Measurements from ENCODE around the gene SLC44A2. TPM values are rescaled to one million over a fixed set of nuclear protein-coding genes. Genes with fewer than 3 reads are reported as not detected.

Gene SLC44A2
- polyA plus RNA-seq, 3 donors from 2014 or later, result 195 to 449 (median 327) TPM

DNA sequence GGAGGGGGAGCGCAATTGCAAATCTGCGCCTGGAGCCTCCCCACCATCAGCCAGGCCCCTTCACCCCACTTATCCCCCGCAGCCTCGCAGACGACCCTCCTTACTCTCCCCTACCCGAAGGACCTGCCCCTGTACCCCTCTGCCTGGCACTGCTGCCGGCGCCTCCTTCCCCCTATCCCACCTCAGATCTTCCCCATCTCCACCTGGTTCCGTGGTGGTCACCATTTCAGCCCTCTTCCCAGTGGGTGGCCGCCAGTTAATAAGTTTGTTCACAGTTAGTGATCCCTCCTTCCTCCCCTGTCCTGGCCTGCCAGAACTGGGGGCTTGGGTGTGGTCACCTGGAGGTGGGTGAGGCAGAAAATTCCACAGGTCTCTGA, 397 bp downstream of the SLC44A2 start:
- peak overlapping the region in 5 of 6 donors; percentile 49 to 83 (median 73) for H3K27ac Mint-ChIP-seq
- H3K4me1 Mint-ChIP-seq, result peaks cover 39 to 42% of the 10 kb centered on the region in 2 donors
- peaks cover 0 to 6% (median 6%) of the 10 kb centered on the region in 3 donors for H3K36me3 Mint-ChIP-seq
- H3K4me3 Mint-ChIP-seq, result peak overlapping the region in 3 of 5 donors; percentile 9 to 49 (median 21)
- DNase-seq, result no peak
- H3K27me3 Mint-ChIP-seq (ENCODE audit: low read depth in 3 of 3), result peaks cover 0 to 2% (median 1%) of the 10 kb centered on the region in 3 donors
- no peaks in the 10 kb centered on the region for H3K9me3 Mint-ChIP-seq

DNA sequence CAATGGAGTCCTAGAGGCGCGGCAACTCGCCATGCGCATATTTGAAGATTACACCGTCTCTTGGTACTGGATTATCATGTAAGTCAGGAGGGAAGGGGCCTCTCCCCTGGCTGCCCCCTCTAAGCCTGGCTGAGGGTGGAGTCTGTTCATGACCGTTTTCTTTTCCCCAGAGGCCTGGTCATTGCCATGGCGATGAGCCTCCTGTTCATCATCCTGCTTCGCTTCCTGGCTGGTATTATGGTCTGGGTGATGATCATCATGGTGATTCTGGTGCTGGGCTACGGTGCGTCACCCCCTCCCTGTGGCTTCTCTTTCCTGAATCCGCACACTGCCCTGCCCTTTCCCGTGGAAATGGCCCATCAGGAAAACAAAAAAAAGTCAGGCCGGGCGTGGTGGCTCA, 6.5 kb downstream of the SLC44A2 start:
- peaks cover 19 to 44% (median 20%) of the 10 kb centered on the region in 3 donors for H3K36me3 Mint-ChIP-seq
- H3K27ac Mint-ChIP-seq, result peak overlapping the region in 1 of 6 donors; percentile 18
- H3K4me1 Mint-ChIP-seq, result peaks cover 6 to 10% of the 10 kb centered on the region in 2 donors
- no peak for DNase-seq
- peaks cover 1 to 3% (median 2%) of the 10 kb centered on the region in 3 donors for H3K27me3 Mint-ChIP-seq (ENCODE audit: low read depth in 3 of 3)
- no peak overlapping the region for H3K4me3 Mint-ChIP-seq
- no peaks in the 10 kb centered on the region for H3K9me3 Mint-ChIP-seq

DNA sequence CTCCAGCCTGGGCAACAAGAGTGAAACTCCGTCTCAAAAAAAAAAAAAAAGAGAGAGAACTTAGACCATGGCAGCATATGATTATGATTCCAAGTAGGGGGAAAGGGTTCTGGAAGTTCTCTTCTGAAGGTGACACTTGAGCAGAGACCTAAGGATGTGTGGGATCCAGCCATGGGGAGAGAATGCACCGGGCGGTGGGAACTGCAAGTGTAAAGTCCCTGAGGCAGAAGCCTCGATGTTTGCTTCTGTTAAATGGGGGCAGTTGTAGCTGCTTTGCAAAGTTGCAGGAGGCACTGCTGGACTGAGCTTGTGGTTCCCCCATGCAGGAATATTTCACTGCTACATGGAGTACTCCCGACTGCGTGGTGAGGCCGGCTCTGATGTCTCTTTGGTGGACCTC, 9.1 kb downstream of the SLC44A2 start:
- peaks cover 10 to 15% of the 10 kb centered on the region in 2 donors for H3K4me1 Mint-ChIP-seq
- no peak for DNase-seq
- peaks cover 1 to 6% (median 2%) of the 10 kb centered on the region in 3 donors for H3K27me3 Mint-ChIP-seq (ENCODE audit: low read depth in 3 of 3)
- H3K4me3 Mint-ChIP-seq, result no peak overlapping the region
- H3K36me3 Mint-ChIP-seq, result peaks cover 27 to 51% (median 29%) of the 10 kb centered on the region in 3 donors
- H3K27ac Mint-ChIP-seq, result no peak overlapping the region
- no peaks in the 10 kb centered on the region for H3K9me3 Mint-ChIP-seq

DNA sequence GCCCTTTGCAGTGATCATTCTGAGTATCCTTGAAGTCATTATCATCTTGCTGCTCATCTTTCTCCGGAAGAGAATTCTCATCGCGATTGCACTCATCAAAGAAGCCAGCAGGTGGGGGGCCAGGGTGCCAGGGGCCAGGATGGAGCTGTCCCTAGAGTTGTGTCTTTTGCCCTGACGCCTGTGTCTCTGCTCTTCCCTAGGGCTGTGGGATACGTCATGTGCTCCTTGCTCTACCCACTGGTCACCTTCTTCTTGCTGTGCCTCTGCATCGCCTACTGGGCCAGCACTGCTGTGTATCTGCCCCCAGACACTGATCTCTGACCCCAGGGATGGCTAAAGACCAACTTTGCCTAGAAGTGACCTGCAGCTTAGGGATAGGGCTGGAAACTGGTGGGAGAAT, 9.6 kb downstream of the SLC44A2 start:
- peaks cover 27 to 51% (median 29%) of the 10 kb centered on the region in 3 donors for H3K36me3 Mint-ChIP-seq
- H3K4me1 Mint-ChIP-seq, result peaks cover 10 to 15% of the 10 kb centered on the region in 2 donors
- peak overlapping the region in 3 of 6 donors; percentile 5 to 30 (median 7) for H3K27ac Mint-ChIP-seq
- no peak for DNase-seq
- no peak overlapping the region for H3K4me3 Mint-ChIP-seq
- H3K9me3 Mint-ChIP-seq, result no peaks in the 10 kb centered on the region
- H3K27me3 Mint-ChIP-seq (ENCODE audit: low read depth in 3 of 3), result peaks cover 1 to 6% (median 2%) of the 10 kb centered on the region in 3 donors

DNA sequence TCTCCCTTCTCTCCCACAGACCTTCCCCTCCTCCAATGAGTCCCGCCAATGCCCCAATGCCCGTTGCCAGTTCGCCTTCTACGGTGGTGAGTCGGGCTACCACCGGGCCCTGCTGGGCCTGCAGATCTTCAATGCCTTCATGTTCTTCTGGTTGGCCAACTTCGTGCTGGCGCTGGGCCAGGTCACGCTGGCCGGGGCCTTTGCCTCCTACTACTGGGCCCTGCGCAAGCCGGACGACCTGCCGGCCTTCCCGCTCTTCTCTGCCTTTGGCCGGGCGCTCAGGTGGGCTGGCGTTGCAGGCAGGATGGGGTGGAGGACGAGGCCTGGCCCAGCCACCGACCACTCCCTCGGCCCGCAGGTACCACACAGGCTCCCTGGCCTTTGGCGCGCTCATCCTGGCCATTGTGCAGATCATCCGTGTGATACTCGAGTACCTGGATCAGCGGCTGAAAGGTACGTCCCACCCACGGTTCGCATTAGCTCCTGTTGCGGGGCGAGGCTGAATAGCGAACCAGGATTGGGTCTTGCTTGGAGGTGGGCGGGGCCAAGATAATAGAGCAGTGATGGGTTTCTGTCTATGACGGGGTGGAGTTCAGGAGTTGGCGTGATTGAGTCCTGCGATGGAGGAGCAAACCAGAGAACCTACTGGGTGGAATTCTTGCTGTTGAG, 11.1 kb downstream of the SLC44A2 start:
- peaks cover 10 to 15% of the 10 kb centered on the region in 2 donors for H3K4me1 Mint-ChIP-seq
- peaks cover 1 to 6% (median 2%) of the 10 kb centered on the region in 3 donors for H3K27me3 Mint-ChIP-seq (ENCODE audit: low read depth in 3 of 3)
- peaks cover 25 to 55% (median 27%) of the 10 kb centered on the region in 3 donors for H3K36me3 Mint-ChIP-seq
- peak overlapping the region in 4 of 6 donors; percentile 51 to 81 (median 68) for H3K27ac Mint-ChIP-seq
- H3K9me3 Mint-ChIP-seq, result no peaks in the 10 kb centered on the region
- H3K4me3 Mint-ChIP-seq, result no peak overlapping the region
- DNase-seq, result no peak

DNA sequence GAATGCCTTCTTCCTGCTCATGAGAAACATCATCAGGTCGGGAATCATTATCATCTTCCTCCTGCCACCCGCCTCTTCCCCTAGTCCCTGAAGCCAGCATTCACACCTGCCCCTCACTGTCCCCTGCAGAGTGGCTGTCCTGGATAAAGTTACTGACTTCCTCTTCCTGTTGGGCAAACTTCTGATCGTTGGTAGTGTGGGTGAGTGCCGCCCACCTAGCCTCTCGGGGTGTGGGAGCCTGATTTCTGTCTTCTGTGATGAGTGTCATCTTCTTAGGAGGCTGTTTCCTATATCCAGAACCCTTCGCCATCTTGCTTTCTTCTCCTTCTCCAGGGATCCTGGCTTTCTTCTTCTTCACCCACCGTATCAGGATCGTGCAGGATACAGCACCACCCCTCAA, 12.5 kb downstream of the SLC44A2 start:
- H3K4me3 Mint-ChIP-seq, result no peak overlapping the region
- H3K4me1 Mint-ChIP-seq, result peaks cover 14 to 16% of the 10 kb centered on the region in 2 donors
- peak overlapping the region in 5 of 6 donors; percentile 29 to 74 (median 54) for H3K27ac Mint-ChIP-seq
- H3K27me3 Mint-ChIP-seq (ENCODE audit: low read depth in 3 of 3), result peaks cover 1 to 6% (median 4%) of the 10 kb centered on the region in 3 donors
- DNase-seq, result no peak
- no peaks in the 10 kb centered on the region for H3K9me3 Mint-ChIP-seq
- H3K36me3 Mint-ChIP-seq, result peaks cover 20 to 50% (median 27%) of the 10 kb centered on the region in 3 donors

DNA sequence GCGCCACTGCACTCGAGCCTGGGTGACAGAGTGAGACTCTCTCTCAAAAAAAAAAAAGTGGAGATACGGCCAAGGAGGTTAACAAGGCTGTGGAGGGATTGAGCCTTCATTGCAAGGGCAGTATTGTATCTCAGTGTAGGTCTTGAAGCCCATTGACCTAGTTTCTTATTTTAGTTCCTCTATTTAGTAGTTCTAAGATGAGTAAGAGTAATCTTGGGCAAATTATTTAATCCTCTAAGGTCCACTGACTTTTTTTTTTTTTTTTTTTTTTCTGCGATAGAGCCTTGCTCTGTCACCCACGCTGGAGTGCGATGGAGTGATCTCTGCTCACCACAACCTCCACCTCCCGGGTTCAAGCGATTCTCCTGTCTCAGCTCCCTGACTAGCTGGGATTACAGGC, 14.5 kb downstream of the SLC44A2 start:
- no peak overlapping the region for H3K4me3 Mint-ChIP-seq
- H3K27ac Mint-ChIP-seq, result peak overlapping the region in 4 of 6 donors; percentile 30 to 78 (median 44)
- DNase-seq, result no peak
- H3K4me1 Mint-ChIP-seq, result peaks cover 27 to 35% of the 10 kb centered on the region in 2 donors
- peaks cover 19 to 44% (median 30%) of the 10 kb centered on the region in 3 donors for H3K36me3 Mint-ChIP-seq
- peaks cover 0 to 2% (median 0%) of the 10 kb centered on the region in 6 donors for H3K9me3 Mint-ChIP-seq
- peaks cover 0 to 10% (median 6%) of the 10 kb centered on the region in 3 donors for H3K27me3 Mint-ChIP-seq (ENCODE audit: low read depth in 3 of 3)

DNA sequence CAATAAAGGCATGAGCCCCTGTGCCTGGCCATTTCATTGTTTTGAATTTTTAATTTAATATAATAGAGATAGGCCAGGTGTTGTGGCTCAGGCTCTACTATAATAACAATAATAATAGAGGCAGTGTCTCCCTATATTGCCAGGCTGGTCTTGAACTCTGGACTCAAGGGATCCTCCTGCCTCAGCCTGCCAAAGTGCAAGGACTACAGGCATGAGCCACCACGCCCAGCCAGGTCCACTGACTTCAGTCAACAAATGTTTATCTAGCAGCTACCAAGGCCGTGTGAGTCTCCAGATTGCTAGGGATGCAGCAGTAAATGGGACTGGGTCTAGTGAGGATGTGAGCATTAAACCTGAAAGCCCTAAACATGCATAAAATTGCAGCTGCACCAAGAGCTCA, 15.0 kb downstream of the SLC44A2 start:
- Mint-ChIP-seq H3K27ac (peak overlapping the region in 1 of 6 donors; percentile 58), H3K36me3 (peaks cover 15 to 39% (median 26%) of the 10 kb centered on the region in 3 donors), H3K9me3 (peaks cover 0 to 2% (median 0%) of the 10 kb centered on the region in 6 donors), H3K4me3 (no peak overlapping the region), H3K4me1 (peaks cover 28 to 36% of the 10 kb centered on the region in 2 donors), H3K27me3 (ENCODE audit: low read depth in 3 of 3) (peaks cover 0 to 11% (median 4%) of the 10 kb centered on the region in 3 donors)
- DNase-seq, result no peak

DNA sequence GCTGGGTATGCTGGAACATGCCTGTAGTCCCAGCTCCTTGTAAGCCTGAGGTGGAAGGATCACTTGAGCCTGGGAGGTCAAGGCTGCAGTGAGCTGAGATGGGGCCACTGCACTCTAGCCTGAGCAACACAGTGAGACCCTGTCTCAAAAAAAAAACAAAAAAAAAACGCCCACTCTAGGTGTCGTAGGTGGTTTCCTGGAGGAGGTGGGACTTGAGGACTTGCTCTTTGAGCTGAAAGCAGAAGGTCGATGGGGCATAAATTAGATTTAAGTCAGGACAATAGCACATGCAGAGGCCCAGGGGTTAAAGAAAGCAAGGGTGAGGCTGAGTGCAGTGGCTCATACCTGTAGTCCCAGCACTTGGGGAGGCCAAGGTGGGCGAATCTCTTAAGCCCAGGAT, 15.9 kb downstream of the SLC44A2 start:
- H3K4me1 Mint-ChIP-seq, result peaks cover 29 to 36% of the 10 kb centered on the region in 2 donors
- peaks cover 0 to 2% (median 0%) of the 10 kb centered on the region in 6 donors for H3K9me3 Mint-ChIP-seq
- no peak for DNase-seq
- no peak overlapping the region for H3K4me3 Mint-ChIP-seq
- peaks cover 11 to 32% (median 21%) of the 10 kb centered on the region in 3 donors for H3K36me3 Mint-ChIP-seq
- H3K27ac Mint-ChIP-seq, result peak overlapping the region in 2 of 6 donors; percentile 49 to 69
- H3K27me3 Mint-ChIP-seq (ENCODE audit: low read depth in 3 of 3), result peaks cover 0 to 11% (median 3%) of the 10 kb centered on the region in 3 donors

DNA sequence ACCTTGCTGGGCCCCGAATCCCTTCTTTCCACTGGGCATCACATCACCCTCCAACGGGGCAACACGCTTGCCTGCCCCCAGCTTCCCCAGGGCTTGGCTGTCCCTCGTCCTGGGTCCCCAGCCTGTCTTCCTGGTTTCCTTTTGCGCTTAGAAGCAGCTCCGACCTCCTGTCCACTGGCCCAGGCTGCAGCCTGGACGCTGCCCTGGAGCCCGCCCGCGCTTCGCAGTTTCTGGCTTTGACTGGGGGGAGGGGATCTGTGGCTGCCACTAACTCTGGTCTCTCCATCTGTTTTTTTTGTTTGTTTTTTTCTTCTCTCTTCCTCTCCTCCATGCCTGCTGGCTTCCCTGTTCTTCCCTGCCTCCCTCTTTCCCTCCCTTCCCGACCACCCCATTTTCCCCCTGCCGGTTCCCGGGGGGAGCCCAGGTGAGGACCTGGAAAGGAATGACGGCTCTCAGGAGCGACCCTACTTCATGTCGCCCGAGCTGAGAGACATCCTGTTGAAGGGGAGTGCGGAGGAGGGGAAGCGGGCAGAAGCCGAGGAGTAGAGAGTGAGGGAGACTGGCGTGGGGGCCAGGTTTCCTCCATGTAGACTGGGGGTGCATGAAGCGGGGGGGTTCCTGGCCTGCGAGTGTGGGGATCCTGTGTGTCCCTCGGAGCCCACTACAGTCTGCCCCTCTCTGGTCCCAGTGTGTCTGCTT, 17.3 kb downstream of the SLC44A2 start:
- Mint-ChIP-seq H3K36me3 (peaks cover 6 to 26% (median 14%) of the 10 kb centered on the region in 3 donors), H3K27me3 (ENCODE audit: low read depth in 3 of 3) (peaks cover 0 to 11% (median 3%) of the 10 kb centered on the region in 3 donors), H3K27ac (peak overlapping the region in 5 of 6 donors; percentile 30 to 93 (median 69))

DNA sequence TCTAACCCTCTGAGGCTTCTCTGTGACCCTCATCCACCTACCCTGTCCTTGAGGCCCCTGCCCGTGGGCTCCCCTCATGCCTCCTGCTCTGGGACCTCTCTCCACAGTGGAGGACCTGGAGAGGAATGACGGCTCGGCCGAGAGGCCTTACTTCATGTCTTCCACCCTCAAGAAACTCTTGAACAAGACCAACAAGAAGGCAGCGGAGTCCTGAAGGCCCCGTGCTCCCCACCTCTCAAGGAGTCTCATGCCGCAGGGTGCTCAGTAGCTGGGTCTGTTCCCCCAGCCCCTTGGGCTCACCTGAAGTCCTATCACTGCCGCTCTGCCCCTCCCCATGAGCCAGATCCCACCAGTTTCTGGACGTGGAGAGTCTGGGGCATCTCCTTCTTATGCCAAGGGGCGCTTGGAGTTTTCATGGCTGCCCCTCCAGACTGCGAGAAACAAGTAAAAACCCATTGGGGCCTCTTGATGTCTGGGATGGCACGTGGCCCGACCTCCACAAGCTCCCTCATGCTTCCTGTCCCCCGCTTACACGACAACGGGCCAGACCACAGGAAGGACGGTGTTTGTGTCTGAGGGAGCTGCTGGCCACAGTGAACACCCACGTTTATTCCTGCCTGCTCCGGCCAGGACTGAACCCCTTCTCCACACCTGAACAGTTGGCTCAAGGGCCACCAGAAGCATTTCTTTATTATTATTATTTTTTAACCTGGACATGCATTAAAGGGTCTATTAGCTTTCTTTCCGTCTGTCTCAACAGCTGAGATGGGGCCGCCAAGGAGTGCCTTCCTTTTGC, 18.0 kb downstream of the SLC44A2 start:
- H3K4me1 Mint-ChIP-seq, result peaks cover 21 to 26% of the 10 kb centered on the region in 2 donors
- peaks cover 0 to 11% (median 2%) of the 10 kb centered on the region in 3 donors for H3K27me3 Mint-ChIP-seq (ENCODE audit: low read depth in 3 of 3)
- H3K36me3 Mint-ChIP-seq, result peaks cover 0 to 19% (median 8%) of the 10 kb centered on the region in 3 donors
- peak overlapping the region; percentile 68 to 93 (median 85) for H3K27ac Mint-ChIP-seq
- H3K4me3 Mint-ChIP-seq, result peak overlapping the region in 2 of 5 donors; percentile 32 to 44
- peak in 2 of 3 donors; percentile 38 to 47 for DNase-seq
- peaks cover 0 to 2% (median 0%) of the 10 kb centered on the region in 6 donors for H3K9me3 Mint-ChIP-seq

More for the DNA sequence above, 17.3 kb downstream of the SLC44A2 start:
- no peak for DNase-seq
- Mint-ChIP-seq H3K4me3 (no peak overlapping the region), H3K9me3 (peaks cover 0 to 2% (median 0%) of the 10 kb centered on the region in 6 donors), H3K4me1 (peaks cover 26 to 34% of the 10 kb centered on the region in 2 donors)

DNA sequence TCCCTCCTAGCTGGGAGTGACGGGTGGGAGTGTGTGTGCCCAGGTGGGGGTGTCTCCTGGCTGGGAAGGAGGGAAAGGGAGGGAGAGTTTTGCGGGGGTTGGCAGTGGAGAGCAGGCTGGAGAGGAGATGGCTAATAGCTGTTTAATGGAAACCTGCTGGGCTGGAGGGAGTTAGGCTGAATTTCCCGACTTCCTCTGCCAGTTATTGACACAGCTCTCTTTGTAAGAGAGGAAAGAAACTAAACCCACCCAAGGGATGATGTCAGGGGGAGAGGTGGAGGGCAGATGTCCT, 18.6 kb downstream of the SLC44A2 start:
- H3K9me3 Mint-ChIP-seq, result peaks cover 0 to 2% (median 0%) of the 10 kb centered on the region in 6 donors
- H3K27me3 Mint-ChIP-seq (ENCODE audit: low read depth in 3 of 3), result peaks cover 0 to 11% (median 2%) of the 10 kb centered on the region in 3 donors
- H3K36me3 Mint-ChIP-seq, result peaks cover 0 to 19% (median 8%) of the 10 kb centered on the region in 3 donors
- H3K27ac Mint-ChIP-seq, result peak overlapping the region; percentile 68 to 93 (median 85)
- H3K4me3 Mint-ChIP-seq, result peak overlapping the region in 1 of 5 donors; percentile 40
- DNase-seq, result no peak
- H3K4me1 Mint-ChIP-seq, result peaks cover 21 to 26% of the 10 kb centered on the region in 2 donors

Measured in immature natural killer cell (primary cell).